GM12878 (cell line): ENCODE results near the gene NBPF12.
"Not testable (repeated sequence)": the region's sequence is repeated elsewhere in the genome, so short reads cannot be mapped to it uniquely, and the experiment has no call there.

Source experiments
- EZH2 ChIP-seq: IDR thresholded peaks from 2 replicates; pipeline ENCODE4 v1.6.1; 2012; ENCODE audit warnings: low read depth, mild to moderate bottlenecking, control low read depth, inconsistent platforms, low read length, borderline replicate concordance; ENCODE audit not compliant: control insufficient read depth
- POLR2A ChIP-seq: IDR thresholded peaks from 2 replicates; pipeline ENCODE4 v1.6.1; 2011; ENCODE audit warnings: low read depth, mild to moderate bottlenecking, low read length
- TF ChIP-seq, protein P1 (sequence below): IDR thresholded peaks from 2 replicates; pipeline ENCODE4 v1.6.1; 2011; ENCODE audit warnings: low read depth, mild to moderate bottlenecking, low read length, moderate library complexity, borderline replicate concordance; ENCODE audit errors: extremely low read depth

DNA sequence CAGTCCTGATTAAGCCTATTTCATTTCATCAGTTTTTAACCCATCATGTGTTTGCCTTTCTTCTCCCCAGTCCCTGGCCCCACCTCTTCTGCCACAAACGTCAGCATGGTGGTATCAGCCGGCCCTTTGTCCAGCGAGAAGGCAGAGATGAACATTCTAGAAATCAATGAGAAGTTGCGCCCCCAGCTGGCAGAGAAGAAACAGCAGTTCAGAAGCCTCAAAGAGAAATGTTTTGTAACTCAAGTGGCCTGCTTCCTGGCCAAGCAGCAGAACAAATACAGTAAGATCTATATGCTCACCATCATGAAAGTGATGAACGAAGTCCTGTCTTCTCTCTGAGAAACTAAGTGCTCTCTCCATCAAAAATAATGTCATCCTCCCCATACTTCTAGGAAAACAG, 34.6 kb downstream of the NBPF12 start:
- TF ChIP-seq, protein P1, sequence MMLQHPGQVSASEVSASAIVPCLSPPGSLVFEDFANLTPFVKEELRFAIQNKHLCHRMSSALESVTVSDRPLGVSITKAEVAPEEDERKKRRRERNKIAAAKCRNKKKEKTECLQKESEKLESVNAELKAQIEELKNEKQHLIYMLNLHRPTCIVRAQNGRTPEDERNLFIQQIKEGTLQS: not testable (repeated sequence)
- not testable (repeated sequence) for TF ChIP-seq EZH2, POLR2A
